Kidney epithelial cell (primary cell): Measurements from ENCODE around the gene ZFPL1. TPM values are rescaled to one million over a fixed set of nuclear protein-coding genes. Genes with fewer than 3 reads are reported as not detected.
A peak's percentile ranks its signal among the peaks of the same experiment; 100 is the strongest.

ENCODE experiments used
- DNase-seq: peaks from one replicate; pipeline ENCODE4 v3.0.0-alpha.2; 2010; ENCODE audit warnings: low read depth
- H3K27me3 ChIP-seq: 2 replicates; pipeline ENCODE4 v1.6.0; 2011; ENCODE audit warnings: low read length; ENCODE audit not compliant: control insufficient read depth, insufficient read depth
- H3K36me3 ChIP-seq: 2 replicates; pipeline ENCODE4 v1.5.1; 2011; ENCODE audit warnings: low read length; ENCODE audit not compliant: control insufficient read depth, insufficient read depth
- H3K4me3 ChIP-seq: 2 replicates; pipeline ENCODE4 v1.5.1; 2011; ENCODE audit warnings: low read depth, mild to moderate bottlenecking, control low read depth, low read length
- CTCF ChIP-seq: IDR thresholded peaks from 2 replicates; pipeline ENCODE4 v1.5.1; 2011; ENCODE audit warnings: mild to moderate bottlenecking, moderate library complexity, low read length, control low read depth, inconsistent platforms; ENCODE audit not compliant: insufficient read depth, poor library complexity, severe bottlenecking
- total RNA-seq: library from RNA; depleted of rRNA; stranded (reverse); fragments of >200 nt; gene quantifications from 2 replicates; pipeline ENCODE4 v1.2.3, GENCODE V29; 2015

Gene ZFPL1
- total RNA-seq, 1 donor from 2014 or later, result 49.8 TPM

DNA sequence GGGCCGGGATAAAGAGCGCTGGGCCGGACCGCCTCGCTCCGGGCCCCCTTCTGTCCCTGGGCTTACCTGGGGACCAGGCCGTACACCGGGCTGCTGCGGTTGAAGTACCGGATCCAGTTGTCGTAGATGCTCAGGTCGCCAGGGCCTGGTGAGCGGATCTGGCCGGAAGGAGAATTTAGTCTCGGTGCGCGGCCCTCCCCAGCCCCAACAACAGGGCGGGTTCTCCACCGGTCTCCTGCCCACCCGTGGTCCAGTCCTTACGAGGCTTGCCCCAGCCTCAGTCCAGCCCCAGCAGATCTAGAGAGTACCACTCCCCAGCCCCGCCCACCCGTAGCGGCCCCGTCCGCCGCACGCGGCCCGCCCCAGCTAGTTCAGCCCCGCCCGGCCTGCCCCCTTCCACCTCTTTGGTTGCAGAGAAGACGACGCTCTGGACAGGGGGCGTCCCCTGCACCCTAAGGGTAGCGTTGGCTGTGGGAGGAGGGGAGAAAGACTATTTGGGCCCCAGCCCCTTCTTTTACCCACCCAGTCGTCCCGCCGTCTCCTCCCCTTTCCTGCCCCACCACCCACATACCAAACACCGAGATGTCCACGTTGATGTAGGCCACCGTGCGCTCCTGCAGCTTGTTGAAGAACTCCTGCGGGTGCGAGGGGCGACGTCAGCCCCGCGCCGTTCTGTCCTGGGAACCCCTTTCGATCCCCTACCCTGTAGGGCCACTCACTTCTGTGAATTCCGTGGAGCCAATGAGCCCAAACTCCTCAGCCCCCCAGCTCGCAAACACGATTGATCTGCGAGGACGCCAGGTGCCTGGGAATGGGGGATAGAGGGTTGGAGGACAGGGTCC lies 36.2 kb upstream of the ZFPL1 start:
- peaks cover 3% of the 10 kb centered on the region for H3K36me3 ChIP-seq
- H3K4me3 ChIP-seq, result peak overlapping the region; percentile 32
- TF ChIP-seq CTCF, result no peak
- H3K27me3 ChIP-seq, result peaks cover 3% of the 10 kb centered on the region
- DNase-seq, result no peak

DNA sequence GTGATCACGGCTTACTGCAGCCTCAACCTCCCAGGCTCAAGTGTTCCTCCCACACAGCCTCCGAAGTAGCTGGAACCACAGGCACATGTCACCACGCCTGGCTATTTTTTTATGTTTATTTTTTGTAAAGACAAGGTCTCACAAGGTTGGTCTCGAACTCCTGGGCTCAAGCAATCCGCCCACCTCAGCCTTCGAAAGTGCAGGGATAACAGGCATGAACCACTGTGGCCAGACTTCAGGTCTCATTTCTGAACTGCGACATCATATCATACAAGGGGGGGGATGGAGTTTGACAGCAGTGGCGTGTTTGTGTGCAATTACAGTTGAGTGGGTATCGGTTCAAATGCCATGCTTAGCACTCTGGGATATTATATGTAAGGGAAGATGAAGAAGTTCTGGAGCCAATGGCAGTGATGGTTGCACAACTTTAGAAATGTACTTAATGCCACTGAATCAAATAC lies 32.6 kb upstream of the ZFPL1 start:
- Histone ChIP-seq H3K27me3 (peaks cover 8% of the 10 kb centered on the region), H3K36me3 (no peaks in the 10 kb centered on the region), H3K4me3 (no peak overlapping the region)
- no peak for TF ChIP-seq CTCF
- no peak for DNase-seq

DNA sequence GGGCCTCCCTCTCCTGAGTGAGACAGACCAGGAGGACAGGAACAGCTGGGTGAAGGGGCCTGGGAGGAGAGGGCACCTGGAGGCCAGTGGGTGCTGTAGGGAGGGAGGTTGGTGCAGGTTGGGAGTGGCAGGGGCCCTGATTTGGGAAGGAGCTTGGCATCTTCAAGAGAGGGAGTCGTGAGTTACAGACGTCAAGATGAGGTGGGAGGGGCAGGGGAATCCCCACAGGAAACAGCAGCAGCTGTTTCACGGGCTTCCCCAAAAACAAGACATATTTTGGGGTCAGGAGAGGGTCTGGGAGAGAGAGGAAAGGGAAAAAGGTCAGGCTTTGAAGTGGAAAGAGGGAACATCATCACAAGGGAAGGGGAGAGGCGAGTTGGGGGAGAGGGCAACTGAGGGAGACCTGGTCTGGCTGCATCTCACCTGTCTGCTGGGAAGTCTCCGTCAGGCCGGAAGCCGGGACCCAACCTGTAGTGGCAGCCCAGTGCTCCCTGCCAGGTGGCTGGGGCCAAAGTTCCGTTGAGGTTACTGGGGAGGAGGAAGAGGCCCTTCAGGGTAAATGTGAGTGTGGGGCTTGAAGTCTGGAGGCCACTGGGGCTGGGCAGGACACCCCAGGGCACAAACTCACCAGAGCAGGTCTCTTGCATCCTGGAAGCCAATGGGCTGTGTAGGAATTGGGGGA lies 30.1 kb upstream of the ZFPL1 start:
- peaks cover 6% of the 10 kb centered on the region for H3K27me3 ChIP-seq
- no peak overlapping the region for H3K4me3 ChIP-seq
- no peaks in the 10 kb centered on the region for H3K36me3 ChIP-seq
- no peak for DNase-seq
- TF ChIP-seq CTCF, result no peak

GRCh38 chr11:65055538-65055937 lies 28.5 kb upstream of the ZFPL1 start:
- Histone ChIP-seq H3K27me3 (peaks cover 6% of the 10 kb centered on the region), H3K36me3 (no peaks in the 10 kb centered on the region), H3K4me3 (no peak overlapping the region)
- DNase-seq, result no peak
- no peak for TF ChIP-seq CTCF

- peaks cover 6% of the 10 kb centered on the region for H3K27me3 ChIP-seq
- no peak for DNase-seq
- no peak for TF ChIP-seq CTCF
Observed at GRCh38 chr11:65056999-65057398, 27.0 kb upstream of the ZFPL1 start.

More at GRCh38 chr11:65056999-65057398, 27.0 kb upstream of the ZFPL1 start:
- H3K4me3 ChIP-seq, result no peak overlapping the region
- no peaks in the 10 kb centered on the region for H3K36me3 ChIP-seq
